Activated B cell treated with CpG ODN at 0.5 μM for 24 hours (primary cell): ENCODE results near the gene C9orf153. TPM values are rescaled to one million over a fixed set of nuclear protein-coding genes. Genes with fewer than 3 reads are reported as not detected.

Experiments
- ATAC-seq: fragments of 200-7000 bp; cut with Tn5 transposase; one replicate; pipeline ENCODE4 v1.10.0; 2021; ENCODE audit warnings: low read depth, mild to moderate bottlenecking, moderate library complexity
- CTCF ChIA-PET: fragments of 350-600 bp; sonication (Branson Sonifier 250); formaldehyde crosslinking; loops from one replicate; lab custom pipeline; 2021; ENCODE audit warnings: antibody characterized with exemption; lab: Charles Lee
- POLR2A ChIA-PET: fragments of 350-600 bp; sonication (Branson Sonifier 250); formaldehyde crosslinking; loops from one replicate; lab custom pipeline; 2021; ENCODE audit warnings: antibody characterized with exemption; lab: Charles Lee
- DNase-seq: peaks from one replicate; pipeline ENCODE4 v3.0.0; 2022
- H3K27ac Mint-ChIP-seq: one replicate; pipeline ENCODE4 v1.8.0; 2020; ENCODE audit warnings: mixed read lengths
- H3K27me3 Mint-ChIP-seq: one replicate; pipeline ENCODE4 v1.8.0; 2021; ENCODE audit warnings: mixed read lengths
- H3K36me3 Mint-ChIP-seq: one replicate; pipeline ENCODE4 v1.8.0; 2021; ENCODE audit warnings: low read depth, mixed read lengths
- H3K4me1 Mint-ChIP-seq: one replicate; pipeline ENCODE4 v1.8.0; 2021; ENCODE audit warnings: mixed read lengths
- H3K4me3 Mint-ChIP-seq: one replicate; pipeline ENCODE4 v1.8.0; 2020; ENCODE audit warnings: mild to moderate bottlenecking, mixed read lengths
- H3K9me3 Mint-ChIP-seq: one replicate; pipeline ENCODE4 v1.8.0; 2020; ENCODE audit warnings: mixed read lengths
- intact Hi-C: fragments of 100-400 bp; cut with micrococcal nuclease; formaldehyde crosslinking; loops from one replicate; pipeline ENCODE4 v1.15.1; 2024
- total RNA-seq: library from RNA; stranded (reverse); gene quantifications from 2 replicates; pipeline ENCODE4 v1.2.3, GENCODE V29; 2022
- TF ChIP-seq, protein P1 (sequence below): fragments of 200-600 bp; IDR thresholded peaks from one replicate; pipeline ENCODE4 v1.8.0; 2022; ENCODE audit warnings: antibody characterized with exemption, mild to moderate bottlenecking

The C9orf153 gene
- total RNA-seq, 1 donor from 2014 or later: 0.18 TPM

DNA sequence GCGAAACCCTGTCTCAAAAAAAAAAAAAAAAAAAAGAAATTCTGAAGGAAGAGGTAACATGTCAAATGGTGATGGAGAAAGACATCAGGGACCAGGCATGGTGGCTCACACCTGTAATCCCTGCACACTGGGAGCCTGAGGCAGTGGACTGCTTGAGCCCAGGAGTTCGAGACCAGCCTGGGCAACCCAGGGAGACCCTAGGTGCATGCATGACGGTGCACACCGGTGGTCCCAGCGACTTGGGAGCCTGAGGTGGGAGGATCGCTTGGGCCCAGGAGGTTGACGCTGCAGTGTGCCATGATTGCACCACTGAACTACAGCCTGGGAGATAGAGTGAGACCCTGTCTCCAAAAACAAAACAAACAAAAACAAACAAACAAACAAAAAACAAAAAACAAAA is 21.1 kb upstream of the C9orf153 start:
- TF ChIP-seq, protein P1, sequence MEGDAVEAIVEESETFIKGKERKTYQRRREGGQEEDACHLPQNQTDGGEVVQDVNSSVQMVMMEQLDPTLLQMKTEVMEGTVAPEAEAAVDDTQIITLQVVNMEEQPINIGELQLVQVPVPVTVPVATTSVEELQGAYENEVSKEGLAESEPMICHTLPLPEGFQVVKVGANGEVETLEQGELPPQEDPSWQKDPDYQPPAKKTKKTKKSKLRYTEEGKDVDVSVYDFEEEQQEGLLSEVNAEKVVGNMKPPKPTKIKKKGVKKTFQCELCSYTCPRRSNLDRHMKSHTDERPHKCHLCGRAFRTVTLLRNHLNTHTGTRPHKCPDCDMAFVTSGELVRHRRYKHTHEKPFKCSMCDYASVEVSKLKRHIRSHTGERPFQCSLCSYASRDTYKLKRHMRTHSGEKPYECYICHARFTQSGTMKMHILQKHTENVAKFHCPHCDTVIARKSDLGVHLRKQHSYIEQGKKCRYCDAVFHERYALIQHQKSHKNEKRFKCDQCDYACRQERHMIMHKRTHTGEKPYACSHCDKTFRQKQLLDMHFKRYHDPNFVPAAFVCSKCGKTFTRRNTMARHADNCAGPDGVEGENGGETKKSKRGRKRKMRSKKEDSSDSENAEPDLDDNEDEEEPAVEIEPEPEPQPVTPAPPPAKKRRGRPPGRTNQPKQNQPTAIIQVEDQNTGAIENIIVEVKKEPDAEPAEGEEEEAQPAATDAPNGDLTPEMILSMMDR: no peak
- Mint-ChIP-seq H3K4me1 (peaks cover 30% of the 10 kb centered on the region), H3K36me3 (peaks cover 20% of the 10 kb centered on the region), H3K27ac (no peak overlapping the region), H3K27me3 (no peaks in the 10 kb centered on the region), H3K9me3 (no peaks in the 10 kb centered on the region), H3K4me3 (no peak overlapping the region)
- ChIA-PET CTCF (no interaction called here), POLR2A (interaction anchor here (0.7 kb wide), 1 partner anchor 63 kb away, joined by 12 read pairs; no protein-coding TSS in a partner anchor)
- DNase-seq (no peak), ATAC-seq (no peak)
- intact Hi-C loops: no loop called here

DNA sequence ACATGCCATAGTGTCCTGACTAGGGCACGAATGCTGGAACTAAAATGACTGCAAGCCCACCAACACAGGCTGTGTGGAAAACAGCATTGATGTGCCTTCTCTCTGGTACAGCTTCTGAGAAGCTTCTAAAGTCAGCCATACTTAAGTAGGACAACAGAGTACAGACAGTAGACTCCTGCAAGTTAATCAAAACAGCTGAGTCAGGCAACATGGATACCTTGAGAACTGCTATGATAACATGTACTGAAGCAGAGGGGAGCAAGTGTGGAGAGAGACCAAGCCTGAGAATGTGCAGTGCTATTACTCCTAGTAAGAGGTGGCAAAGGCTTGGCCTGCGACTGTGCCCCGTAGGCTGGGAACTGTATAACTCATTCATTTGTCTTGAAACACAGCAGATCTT is 20.4 kb upstream of the C9orf153 start:
- POLR2A ChIA-PET: interaction anchor here (0.7 kb wide), 1 partner anchor 64 kb away, joined by 12 read pairs; no protein-coding TSS in a partner anchor
- Mint-ChIP-seq H3K4me3 (peak overlapping the region; percentile 40), H3K4me1 (peaks cover 30% of the 10 kb centered on the region), H3K36me3 (peaks cover 20% of the 10 kb centered on the region), H3K27me3 (no peaks in the 10 kb centered on the region), H3K9me3 (no peaks in the 10 kb centered on the region), H3K27ac (no peak overlapping the region)
- ATAC-seq (no peak), DNase-seq (no peak)
- TF ChIP-seq, protein P1: no peak
- CTCF ChIA-PET: no interaction called here
- intact Hi-C loops: no loop called here

DNA sequence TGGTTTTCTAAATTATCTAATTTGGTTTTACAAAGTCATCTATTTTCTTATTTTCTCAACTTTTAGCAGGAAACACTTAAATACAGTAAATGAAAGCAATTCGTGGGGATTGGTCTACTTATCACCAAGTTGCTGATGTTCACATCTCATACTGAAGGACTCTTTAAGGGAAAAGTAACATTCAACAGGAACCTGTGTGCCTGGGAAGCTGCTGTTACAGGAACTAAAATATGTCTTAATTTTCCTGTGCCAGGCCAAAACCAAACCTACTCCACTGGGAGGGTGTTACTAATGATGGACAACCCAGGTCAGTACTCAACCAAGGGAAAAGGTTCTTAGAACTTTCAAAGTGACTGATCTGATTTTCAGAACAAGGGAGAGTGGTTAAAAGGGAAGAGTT is 17.6 kb upstream of the C9orf153 start:
- no peak overlapping the region for H3K4me3 Mint-ChIP-seq
- H3K27ac Mint-ChIP-seq: no peak overlapping the region
- CTCF ChIA-PET: no interaction called here
- DNase-seq (no peak), ATAC-seq (no peak)
- no peaks in the 10 kb centered on the region for H3K9me3 Mint-ChIP-seq
- peaks cover 21% of the 10 kb centered on the region for H3K4me1 Mint-ChIP-seq
- POLR2A ChIA-PET: no interaction called here
- peaks cover 31% of the 10 kb centered on the region for H3K36me3 Mint-ChIP-seq
- no peaks in the 10 kb centered on the region for H3K27me3 Mint-ChIP-seq
- intact Hi-C loops: no loop called here
- TF ChIP-seq, protein P1: no peak

DNA sequence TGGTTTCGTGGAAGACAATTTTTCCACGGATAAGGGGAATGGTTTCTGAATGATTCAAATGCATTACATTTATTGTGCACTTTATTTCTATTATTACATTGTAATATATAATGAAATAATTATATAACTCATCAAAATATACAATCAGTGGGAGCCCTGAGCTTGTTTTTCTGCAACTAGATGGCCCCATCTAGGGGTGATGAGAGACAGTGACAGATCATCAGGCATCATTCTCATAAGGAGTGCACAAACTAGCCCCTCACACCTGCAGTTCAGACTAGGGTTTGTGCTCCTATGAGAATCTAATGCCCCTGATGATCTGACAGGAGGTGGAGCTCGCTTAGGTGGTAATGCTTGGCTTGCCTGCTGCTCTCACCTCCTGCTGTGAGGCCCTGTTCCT is 16.5 kb upstream of the C9orf153 start:
- Mint-ChIP-seq H3K36me3 (peaks cover 42% of the 10 kb centered on the region), H3K27ac (no peak overlapping the region), H3K27me3 (no peaks in the 10 kb centered on the region), H3K4me1 (peaks cover 14% of the 10 kb centered on the region), H3K9me3 (no peaks in the 10 kb centered on the region), H3K4me3 (no peak overlapping the region)
- ATAC-seq (no peak), DNase-seq (no peak)
- POLR2A ChIA-PET: no interaction called here
- TF ChIP-seq, protein P1: no peak
- CTCF ChIA-PET: no interaction called here
- intact Hi-C loops: no loop called here

DNA sequence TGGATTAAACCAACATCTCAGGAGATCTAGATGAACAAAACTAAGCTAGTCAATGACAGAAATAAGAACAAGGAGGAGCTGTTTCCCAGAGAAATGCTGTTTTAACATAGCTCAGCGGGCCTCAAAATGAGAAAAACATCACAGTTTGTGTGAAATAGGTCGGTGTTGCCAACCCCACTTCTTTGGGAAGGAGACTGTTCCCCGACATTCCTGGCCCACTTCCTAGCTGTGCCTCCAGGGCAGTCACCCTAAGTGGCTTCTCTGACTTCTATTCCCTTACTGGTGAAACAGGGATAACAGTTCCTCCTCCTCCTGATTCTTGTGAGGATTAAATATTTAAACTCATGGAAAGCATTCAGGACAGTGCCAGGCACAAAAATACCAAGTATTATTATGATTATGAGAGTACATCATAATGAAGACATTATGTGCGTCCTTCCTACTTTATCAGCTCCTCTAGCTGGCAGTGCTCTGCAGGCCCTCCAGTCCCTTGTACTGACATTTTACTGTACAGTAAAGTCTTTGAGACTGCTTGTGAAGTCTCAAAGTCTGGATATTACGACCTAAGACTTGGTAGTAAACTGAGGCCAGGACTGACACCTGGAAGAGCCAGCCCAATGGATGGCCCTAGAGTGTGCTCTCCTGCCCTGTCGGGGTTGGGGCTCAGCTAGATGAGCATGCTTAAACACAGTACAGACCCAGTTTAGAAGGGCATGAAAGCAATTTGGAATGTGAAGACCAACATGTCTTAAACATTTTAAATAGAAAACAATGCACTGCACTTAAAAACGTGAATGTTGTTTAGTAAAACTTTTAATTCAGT is 15.6 kb upstream of the C9orf153 start:
- CTCF ChIA-PET: no interaction called here
- H3K9me3 Mint-ChIP-seq: no peaks in the 10 kb centered on the region
- peaks cover 44% of the 10 kb centered on the region for H3K36me3 Mint-ChIP-seq
- TF ChIP-seq, protein P1: no peak
- no peak overlapping the region for H3K27ac Mint-ChIP-seq
- intact Hi-C loops: no loop called here
- DNase-seq (no peak), ATAC-seq (no peak)
- H3K4me3 Mint-ChIP-seq: no peak overlapping the region
- POLR2A ChIA-PET: no interaction called here
- peaks cover 7% of the 10 kb centered on the region for H3K4me1 Mint-ChIP-seq
- H3K27me3 Mint-ChIP-seq: no peaks in the 10 kb centered on the region
